Activated CD4-positive, alpha-beta T cell treated with anti-CD3 and anti-CD28 coated beads, Interleukin-2, amount 50 U/mL, for 24 hours (primary cell): Measurements from ENCODE around the gene COX8A.
"Not testable (repeated sequence)": the region's sequence is repeated elsewhere in the genome, so short reads cannot be mapped to it uniquely, and the experiment has no call there.

ENCODE experiments used
- DNase-seq, 2 donors: peaks; one replicate each; pipeline ENCODE4 v3.0.0-alpha.2; 2020; ENCODE audit warnings: low read depth in 1 of 2, low spot score in 1 of 2

The COX8A gene

GRCh38 chr11:63969461-63969860 is 5.0 kb upstream of the COX8A start:
- DNase-seq, result no peak

GRCh38 chr11:63970902-63971301 is 3.5 kb upstream of the COX8A start:
- DNase-seq, result no peak

- DNase-seq, result not testable (repeated sequence)
These were observed 535 bp upstream of the COX8A start for GRCh38 chr11:63973912-63974258.

- DNase-seq, result no peak
These were observed 4.3 kb downstream of the COX8A start for GRCh38 chr11:63978551-63979239.

- no peak for DNase-seq
These were observed 5.0 kb downstream of the COX8A start for GRCh38 chr11:63979426-63979825.

- DNase-seq, result peak; percentile 38 to 54
These were observed 11.4 kb downstream of the COX8A start for GRCh38 chr11:63985812-63986155.

- peak; percentile 68 to 82 for DNase-seq
These were observed 11.9 kb downstream of the COX8A start, which contains the start of gene OTUB1 for GRCh38 chr11:63986156-63986931. Gene OTUB1 (plus strand): TSS chr11:63986438. CDS start chr11:63986457, 19 bp downstream.

GRCh38 chr11:63986932-63987513 is 12.6 kb downstream of the COX8A start:
- no peak for DNase-seq

GRCh38 chr11:63991558-63991957 is 17.1 kb downstream of the COX8A start:
- no peak for DNase-seq

- no peak for DNase-seq
These were observed 18.7 kb downstream of the COX8A start for GRCh38 chr11:63993100-63993499.

- no peak for DNase-seq
These were observed 19.6 kb downstream of the COX8A start for GRCh38 chr11:63993993-63994392.

- no peak for DNase-seq
These were observed 22.1 kb downstream of the COX8A start for GRCh38 chr11:63996512-63996911.

- DNase-seq, result no peak
These were observed 22.8 kb downstream of the COX8A start for GRCh38 chr11:63997104-63997700.

- DNase-seq, result no peak
These were observed 23.4 kb downstream of the COX8A start for GRCh38 chr11:63997801-63998337.

GRCh38 chr11:63998558-63999348 is 24.3 kb downstream of the COX8A start:
- DNase-seq, result no peak

- peak; percentile 38 to 43 for DNase-seq
These were observed 25.1 kb downstream of the COX8A start for GRCh38 chr11:63999349-64000025.

GRCh38 chr11:64000026-64000739 is 25.8 kb downstream of the COX8A start:
- DNase-seq, result peak; percentile 57 to 60

GRCh38 chr11:64000740-64001483 is 26.5 kb downstream of the COX8A start:
- DNase-seq, result no peak
